Measurements from ENCODE around the gene FAM110C.
"Not testable (repeated sequence)": the region's sequence is repeated elsewhere in the genome, so short reads cannot be mapped to it uniquely, and the experiment has no call there.

FAM110C gene

GRCh38 chr2:46471-47345 lies at the start of gene FAM110C:
FAM110C (minus strand) TSS chr2:46505; CDS start chr2:46385, 120 bp downstream.
- DNase-seq = no peak

- DNase-seq = no peak
Observed at GRCh38 chr2:92326-92725, 46.0 kb upstream of the FAM110C start.

GRCh38 chr2:90645-91312 lies 44.5 kb upstream of the FAM110C start:
- no peak for DNase-seq

GRCh38 chr2:85761-86160 lies 39.5 kb upstream of the FAM110C start:
- DNase-seq = no peak

GRCh38 chr2:84121-84520 lies 37.8 kb upstream of the FAM110C start:
- no peak for DNase-seq

- DNase-seq = no peak
Observed at GRCh38 chr2:80971-81736, 34.8 kb upstream of the FAM110C start.

GRCh38 chr2:80378-80777 lies 34.1 kb upstream of the FAM110C start:
- no peak for DNase-seq

- DNase-seq = no peak
Observed at GRCh38 chr2:71309-72035, 25.2 kb upstream of the FAM110C start.

GRCh38 chr2:69366-70344 lies 23.4 kb upstream of the FAM110C start:
- no peak for DNase-seq

- DNase-seq = not testable (repeated sequence)
Observed at GRCh38 chr2:68637-69036, 22.3 kb upstream of the FAM110C start.

- DNase-seq = no peak
Observed at GRCh38 chr2:66853-67252, 20.5 kb upstream of the FAM110C start.

GRCh38 chr2:65121-65520 lies 18.8 kb upstream of the FAM110C start:
- DNase-seq = no peak

- no peak for DNase-seq
Observed at GRCh38 chr2:55587-56448, 9.5 kb upstream of the FAM110C start.

- no peak for DNase-seq
Observed at GRCh38 chr2:51613-52012, 5.3 kb upstream of the FAM110C start.

GRCh38 chr2:47737-48136 lies 1.4 kb upstream of the FAM110C start:
- no peak for DNase-seq

- no peak for DNase-seq
Observed at GRCh38 chr2:47346-47725, 1.0 kb upstream of the FAM110C start.

- DNase-seq = no peak
Observed at GRCh38 chr2:46131-46470, 204 bp downstream of the FAM110C start.

- DNase-seq = no peak
Observed at GRCh38 chr2:45342-46130, 769 bp downstream of the FAM110C start.

- no peak for DNase-seq
Observed at GRCh38 chr2:44748-45341, 1.5 kb downstream of the FAM110C start.

GRCh38 chr2:42788-43187 lies 3.5 kb downstream of the FAM110C start:
- DNase-seq = no peak
